Transverse colon (tissue), 4 donors: ENCODE measurements around the gene MED27. TPM values are rescaled to one million over a fixed set of nuclear protein-coding genes. Genes with fewer than 3 reads are reported as not detected.

ENCODE experiments used
- DNase-seq: peaks from one replicate; pipeline ENCODE4 v3.0.0-alpha.2; 2019
- H3K27ac ChIP-seq, 4 donors: fragments of 200-600 bp; sonication (generic); 2 replicates each; pipeline ENCODE4 v1.5.1; 2016 to 2018; ENCODE audit warnings: inconsistent platforms in 4 of 4
- H3K27me3 ChIP-seq: fragments of 200-600 bp; sonication (generic); 2 replicates; pipeline ENCODE4 v1.5.1; 2017; ENCODE audit warnings: inconsistent platforms
- H3K36me3 ChIP-seq, 4 donors: fragments of 200-600 bp; sonication (generic); 2 replicates each; pipeline ENCODE4 v1.5.1; 2017 to 2019; ENCODE audit warnings: inconsistent platforms in 4 of 4
- H3K4me1 ChIP-seq, 4 donors: fragments of 200-600 bp; sonication (generic); 2 replicates each; pipeline ENCODE4 v1.5.1; 2017 to 2020; ENCODE audit warnings: inconsistent platforms in 4 of 4
- H3K4me3 ChIP-seq, 4 donors: fragments of 200-600 bp; sonication (generic); 1 replicate in 1 of 4; 2 replicates in 3 of 4; pipeline versions ENCODE4 v1.5.1 to v1.6.1; 2017 to 2019; ENCODE audit warnings: inconsistent platforms in 4 of 4
- H3K9me3 ChIP-seq, 2 donors: fragments of 200-600 bp; sonication (generic); 2 replicates each; pipeline ENCODE4 v1.5.1; 2017 to 2019; ENCODE audit warnings: inconsistent platforms in 2 of 2
- EP300 ChIP-seq: sonication (generic); formaldehyde crosslinking; IDR thresholded peaks from one replicate; pipeline ENCODE4 v1.6.1; 2017; ENCODE audit warnings: antibody characterized with exemption, low read depth
- POLR2A ChIP-seq: fragments of 450-650 bp; IDR thresholded peaks from one replicate; pipeline ENCODE4 v1.6.1; 2016; ENCODE audit warnings: antibody characterized with exemption, mild to moderate bottlenecking, moderate library complexity
- POLR2AphosphoS5 ChIP-seq, 3 donors: sonication (generic); formaldehyde crosslinking; IDR thresholded peaks; one replicate each; pipeline ENCODE4 v1.6.1; 2016; ENCODE audit warnings: antibody characterized with exemption in 3 of 3
- WGBS, 2 donors: methylation state at CpG; one replicate each; pipeline ENCODE4 v1.1.5; 2018; ENCODE audit warnings: low coverage in 1 of 2; 5-methylcytosine and 5-hydroxymethylcytosine counted together
- in situ Hi-C, 4 donors: fragments of 200-750 bp; cut with MboI; loops; one replicate each; pipeline versions ENCODE4 v1.15.0 to v1.15.1; 2017; ENCODE audit warnings: low sequenced_read_pairs in 3 of 4, low pct_ligation_motif_present in 1 of 4, low pct_unique_long_range_greater_than_20kb in 1 of 4
- intact Hi-C: fragments of 100-400 bp; cut with DNase I; formaldehyde crosslinking; loops from one replicate; pipeline ENCODE4 v1.15.1; 2023; ENCODE audit warnings: low total_unique reads
- total RNA-seq, 4 donors: library from RNA; depleted of rRNA; stranded (reverse); fragments of >200 nt; gene quantifications; one replicate each; pipeline ENCODE4 v1.1.0, GENCODE V29; 2016
- TF ChIP-seq, protein P1 (sequence below), 5 experiments: fragments of 200-600 bp in 3 of 5; fragments of 450-650 bp in 2 of 5; sonication (generic) in 3 of 5; IDR thresholded peaks; 1 replicate in 2 of 5; 2 replicates in 3 of 5; pipeline ENCODE4 v1.5.1; 2016 to 2017; ENCODE audit warnings: antibody characterized with exemption in 5 of 5, inconsistent platforms in 3 of 5, mild to moderate bottlenecking in 2 of 5, moderate library complexity in 1 of 5

The MED27 gene
- total RNA-seq, 4 donors from 2014 or later: 2.6 to 12.6 (median 7.1) TPM

- H3K4me1 ChIP-seq: no peaks in the 10 kb centered on the region
- no peak overlapping the region for H3K27ac ChIP-seq
- 91 to 100% methylated on average over 2 to 5 of the region's 6 CpGs for WGBS, 2 donors
- no peaks in the 10 kb centered on the region for H3K27me3 ChIP-seq
- no peak overlapping the region for H3K4me3 ChIP-seq
- no peak for DNase-seq
- in situ Hi-C loops: no loop called here
- no peaks in the 10 kb centered on the region for H3K9me3 ChIP-seq
- intact Hi-C loops: no loop called here
- H3K36me3 ChIP-seq: no peaks in the 10 kb centered on the region
- TF ChIP-seq EP300 (no peak), POLR2A (no peak), POLR2AphosphoS5 (IDR thresholded peaks at IDR 0.05) (no peak)
- TF ChIP-seq, protein P1, sequence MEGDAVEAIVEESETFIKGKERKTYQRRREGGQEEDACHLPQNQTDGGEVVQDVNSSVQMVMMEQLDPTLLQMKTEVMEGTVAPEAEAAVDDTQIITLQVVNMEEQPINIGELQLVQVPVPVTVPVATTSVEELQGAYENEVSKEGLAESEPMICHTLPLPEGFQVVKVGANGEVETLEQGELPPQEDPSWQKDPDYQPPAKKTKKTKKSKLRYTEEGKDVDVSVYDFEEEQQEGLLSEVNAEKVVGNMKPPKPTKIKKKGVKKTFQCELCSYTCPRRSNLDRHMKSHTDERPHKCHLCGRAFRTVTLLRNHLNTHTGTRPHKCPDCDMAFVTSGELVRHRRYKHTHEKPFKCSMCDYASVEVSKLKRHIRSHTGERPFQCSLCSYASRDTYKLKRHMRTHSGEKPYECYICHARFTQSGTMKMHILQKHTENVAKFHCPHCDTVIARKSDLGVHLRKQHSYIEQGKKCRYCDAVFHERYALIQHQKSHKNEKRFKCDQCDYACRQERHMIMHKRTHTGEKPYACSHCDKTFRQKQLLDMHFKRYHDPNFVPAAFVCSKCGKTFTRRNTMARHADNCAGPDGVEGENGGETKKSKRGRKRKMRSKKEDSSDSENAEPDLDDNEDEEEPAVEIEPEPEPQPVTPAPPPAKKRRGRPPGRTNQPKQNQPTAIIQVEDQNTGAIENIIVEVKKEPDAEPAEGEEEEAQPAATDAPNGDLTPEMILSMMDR (IDR thresholded peaks at IDR 0.05): no peak
Measured at GRCh38 chr9:131997076-131997475, 82.6 kb downstream of the MED27 start.

- Histone ChIP-seq H3K4me3 (no peak overlapping the region), H3K4me1 (no peaks in the 10 kb centered on the region), H3K36me3 (no peaks in the 10 kb centered on the region), H3K9me3 (no peaks in the 10 kb centered on the region), H3K27me3 (no peaks in the 10 kb centered on the region), H3K27ac (no peak overlapping the region)
- in situ Hi-C loops: no loop called here
- intact Hi-C loops: no loop called here
- 100% methylated on average over 1 to 2 of the region's 2 CpGs for WGBS, 2 donors
- TF ChIP-seq EP300 (no peak), POLR2AphosphoS5 (IDR thresholded peaks at IDR 0.05) (no peak), POLR2A (no peak)
- TF ChIP-seq, protein P1 (IDR thresholded peaks at IDR 0.05): no peak
- DNase-seq: no peak
Measured at GRCh38 chr9:131995382-131995781, 84.3 kb downstream of the MED27 start.

GRCh38 chr9:131994364-131995125, 85.1 kb downstream of the MED27 start:
- Histone ChIP-seq H3K36me3 (no peaks in the 10 kb centered on the region), H3K9me3 (no peaks in the 10 kb centered on the region), H3K4me3 (no peak overlapping the region), H3K4me1 (no peaks in the 10 kb centered on the region), H3K27me3 (no peaks in the 10 kb centered on the region), H3K27ac (no peak overlapping the region)
- intact Hi-C loops (no loop called here), in situ Hi-C loops (no loop called here)
- DNase-seq: no peak
- TF ChIP-seq POLR2A: no peak
- TF ChIP-seq POLR2AphosphoS5 (IDR thresholded peaks at IDR 0.05): no peak
- TF ChIP-seq EP300: no peak
- TF ChIP-seq, protein P1 (IDR thresholded peaks at IDR 0.05): no peak
- WGBS, 2 donors: 54 to 73% methylated on average over 3 to 6 of the region's 6 CpGs

DNA sequence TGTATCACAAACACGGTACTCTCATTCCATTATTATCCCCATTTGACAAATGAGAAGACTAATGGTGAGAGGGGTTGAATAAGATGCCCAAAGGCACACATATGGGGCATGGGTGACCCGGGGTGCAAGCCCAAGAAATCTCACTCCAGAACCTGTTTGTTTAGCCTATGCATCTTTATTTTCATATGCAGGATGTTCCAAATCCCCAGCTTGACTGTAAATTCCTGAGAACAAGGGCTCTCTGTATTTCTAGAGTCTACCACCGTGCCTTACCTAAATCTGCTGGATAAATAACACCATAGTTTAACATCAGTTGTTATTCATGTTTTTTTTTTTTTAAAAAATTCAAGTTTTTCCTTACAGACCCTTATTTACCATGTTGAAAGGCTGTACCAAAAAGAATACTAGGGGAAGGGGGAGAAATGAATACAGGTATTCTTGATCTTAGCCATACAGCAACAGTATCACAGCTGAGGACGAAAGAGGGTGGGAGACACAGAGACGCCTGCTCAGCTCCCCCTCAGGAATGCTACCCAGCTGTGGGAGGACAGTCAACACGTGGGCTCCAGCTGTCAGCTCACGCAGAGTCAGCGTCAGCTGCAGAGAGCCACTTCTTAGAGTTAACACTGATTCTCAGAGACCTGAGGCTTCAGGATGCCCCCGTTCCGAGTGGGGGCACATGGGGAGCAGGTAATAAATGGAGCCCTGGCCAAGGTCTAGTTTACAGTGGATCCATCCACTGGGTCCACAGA, 86.6 kb downstream of the MED27 start:
- Histone ChIP-seq H3K4me3 (no peak overlapping the region), H3K36me3 (no peaks in the 10 kb centered on the region), H3K27me3 (no peaks in the 10 kb centered on the region), H3K27ac (no peak overlapping the region), H3K9me3 (no peaks in the 10 kb centered on the region), H3K4me1 (no peaks in the 10 kb centered on the region)
- TF ChIP-seq, protein P1 (IDR thresholded peaks at IDR 0.05): no peak
- no peak for TF ChIP-seq POLR2AphosphoS5 (IDR thresholded peaks at IDR 0.05)
- in situ Hi-C loops: no loop called here
- intact Hi-C loops: no loop called here
- 83 to 89% methylated on average over 1 to 9 of the region's 10 CpGs for WGBS, 2 donors
- DNase-seq: no peak
